Naive thymus-derived CD4-positive, alpha-beta T cell (primary cell): ENCODE results near the gene GIGYF1. TPM values are rescaled to one million over a fixed set of nuclear protein-coding genes. Genes with fewer than 3 reads are reported as not detected.

Experiments used
- ATAC-seq: fragments of 150-1000 bp; cut with Tn5 transposase; 2 replicates; pipeline ENCODE4 v1.10.0; 2021; ENCODE audit warnings: mild to moderate bottlenecking, moderate library complexity
- CTCF ChIA-PET: fragments of 350-600 bp; sonication (Branson Sonifier 250); formaldehyde crosslinking; loops from one replicate; lab custom pipeline; 2021; ENCODE audit warnings: antibody characterized with exemption; lab: Charles Lee
- POLR2A ChIA-PET: fragments of 350-600 bp; sonication (Branson Sonifier 250); formaldehyde crosslinking; loops from one replicate; lab custom pipeline; 2021; ENCODE audit warnings: antibody characterized with exemption, inconsistent platforms; lab: Charles Lee
- DNase-seq, 9 donors: peaks; one replicate each; pipeline versions ENCODE4 v3.0.0 to v3.0.0-alpha.2; 2020 to 2022; ENCODE audit warnings: mixed read lengths in 1 of 9
- H3K27ac ChIP-seq: one replicate; pipeline ENCODE4 v1.7.0; 2013; ENCODE audit warnings: mild to moderate bottlenecking, low read depth, low read length, moderate library complexity
- H3K27me3 ChIP-seq, 2 donors: one replicate each; pipeline ENCODE4 v1.7.0; 2013; ENCODE audit warnings: low read length in 2 of 2, mild to moderate bottlenecking in 2 of 2, moderate library complexity in 2 of 2; ENCODE audit not compliant: control insufficient read depth in 2 of 2, insufficient read depth in 2 of 2
- H3K36me3 ChIP-seq, 3 experiments: 1 replicate in 2 of 3; 2 replicates in 1 of 3; pipeline ENCODE4 v1.7.0; 2013; ENCODE audit warnings: low read length in 3 of 3, mild to moderate bottlenecking in 3 of 3, moderate library complexity in 1 of 3; ENCODE audit not compliant: insufficient read depth in 3 of 3, control insufficient read depth in 2 of 3
- H3K4me1 ChIP-seq, 2 donors: one replicate each; pipeline ENCODE4 v1.7.0; 2013; ENCODE audit warnings: low read length in 2 of 2, mild to moderate bottlenecking in 2 of 2, moderate library complexity in 1 of 2; ENCODE audit not compliant: control insufficient read depth in 2 of 2, insufficient read depth in 2 of 2
- H3K4me3 ChIP-seq: 2 replicates; pipeline ENCODE4 v1.7.0; 2013; ENCODE audit warnings: mild to moderate bottlenecking, low read length
- H3K9me3 ChIP-seq, 3 experiments: 1 replicate in 2 of 3; 2 replicates in 1 of 3; pipeline ENCODE4 v1.7.0; 2013; ENCODE audit warnings: low read length in 3 of 3; ENCODE audit not compliant: control insufficient read depth in 2 of 3
- H3K27ac Mint-ChIP-seq, 9 donors: one replicate each; pipeline ENCODE4 v1.8.0; 2020 to 2022; ENCODE audit warnings: mixed read lengths in 9 of 9, mild to moderate bottlenecking in 8 of 9, moderate library complexity in 5 of 9, inconsistent platforms in 2 of 9
- H3K27me3 Mint-ChIP-seq, 5 donors: one replicate each; pipeline ENCODE4 v1.8.0; 2021 to 2022; ENCODE audit warnings: mixed read lengths in 5 of 5, mild to moderate bottlenecking in 1 of 5
- H3K36me3 Mint-ChIP-seq, 5 donors: one replicate each; pipeline ENCODE4 v1.8.0; 2020 to 2022; ENCODE audit warnings: mixed read lengths in 5 of 5, mild to moderate bottlenecking in 3 of 5, inconsistent platforms in 1 of 5
- H3K4me1 Mint-ChIP-seq, 7 donors: one replicate each; pipeline ENCODE4 v1.8.0; 2020 to 2022; ENCODE audit warnings: mixed read lengths in 7 of 7, mild to moderate bottlenecking in 3 of 7, inconsistent platforms in 1 of 7
- H3K4me3 Mint-ChIP-seq, 10 donors: one replicate each; pipeline ENCODE4 v1.8.0; 2020 to 2022; ENCODE audit warnings: mild to moderate bottlenecking in 10 of 10, mixed read lengths in 10 of 10, moderate library complexity in 6 of 10, inconsistent platforms in 2 of 10
- H3K9me3 Mint-ChIP-seq, 11 donors: one replicate each; pipeline ENCODE4 v1.8.0; 2020 to 2022; ENCODE audit warnings: mixed read lengths in 11 of 11, mild to moderate bottlenecking in 4 of 11, inconsistent platforms in 1 of 11, moderate library complexity in 1 of 11
- intact Hi-C, 2 donors: fragments of 100-400 bp; cut with micrococcal nuclease; formaldehyde crosslinking; loops; one replicate each; pipeline ENCODE4 v1.15.1; 2023
- polyA plus RNA-seq, 2 donors: library from polyadenylated mRNA; unstranded; fragments of 300-500 nt; fragmentation: Illumina TruSeq; gene quantifications; one replicate each; pipeline ENCODE4 v1.2.3, GENCODE V29; 2021
- total RNA-seq, 6 experiments: library from RNA in 5 of 6; stranded (reverse) in 5 of 6; gene quantifications; 1 replicate in 5 of 6; 2 replicates in 1 of 6; pipeline ENCODE4 v1.2.3 and lab custom pipeline; 2021 to 2026

Gene GIGYF1
- total and polyA plus RNA-seq, 7 experiments from 2014 or later, result 1.4 to 125 (median 84.0) TPM

GRCh38 chr7:100714725-100715124 lies 20.7 kb upstream of the GIGYF1 start:
- Mint-ChIP-seq H3K36me3 (peaks cover 0 to 4% (median 0%) of the 10 kb centered on the region in 5 donors), H3K4me3 (no peak overlapping the region), H3K4me1 (peaks cover 0 to 7% (median under 1%) of the 10 kb centered on the region in 7 donors), H3K27me3 (peaks cover 11 to 18% (median 16%) of the 10 kb centered on the region in 5 donors), H3K9me3 (peaks cover 0 to 20% (median 7%) of the 10 kb centered on the region in 11 donors), H3K27ac (no peak overlapping the region)
- ATAC-seq, result no peak
- ChIA-PET POLR2A (no interaction called here), CTCF (no interaction called here)
- Histone ChIP-seq H3K9me3 (no peaks in the 10 kb centered on the region), H3K27ac (no peak overlapping the region), H3K4me1 (no peaks in the 10 kb centered on the region), H3K4me3 (no peak overlapping the region), H3K36me3 (no peaks in the 10 kb centered on the region), H3K27me3 (no peaks in the 10 kb centered on the region)
- intact Hi-C loops, result no loop called here
- no peak for DNase-seq

- Mint-ChIP-seq H3K4me1 (peaks cover 7 to 13% (median 12%) of the 10 kb centered on the region in 7 donors), H3K9me3 (peaks cover 0 to 2% (median 0%) of the 10 kb centered on the region in 11 donors), H3K4me3 (no peak overlapping the region), H3K27me3 (peaks cover 0 to 3% (median 0%) of the 10 kb centered on the region in 5 donors), H3K36me3 (peaks cover 0 to 5% (median 0%) of the 10 kb centered on the region in 5 donors), H3K27ac (no peak overlapping the region)
- no peaks in the 10 kb centered on the region for H3K36me3 ChIP-seq
- ChIA-PET CTCF (interaction anchor here (0.6 to 1.7 kb wide), 4 partner anchors 14 to 599 kb away, joined by 3 to 4 read pairs (median 3); no protein-coding TSS in a partner anchor), POLR2A (no interaction called here)
- no peak overlapping the region for H3K27ac ChIP-seq
- H3K4me3 ChIP-seq, result no peak overlapping the region
- no peak for DNase-seq
- ATAC-seq, result no peak
- no peaks in the 10 kb centered on the region for H3K9me3 ChIP-seq
- H3K27me3 ChIP-seq, result no peaks in the 10 kb centered on the region
- peaks cover 6% of the 10 kb centered on the region in 2 donors for H3K4me1 ChIP-seq
- intact Hi-C loops, result no loop called here
Measured at GRCh38 chr7:100711369-100711768, 17.3 kb upstream of the GIGYF1 start.

DNA sequence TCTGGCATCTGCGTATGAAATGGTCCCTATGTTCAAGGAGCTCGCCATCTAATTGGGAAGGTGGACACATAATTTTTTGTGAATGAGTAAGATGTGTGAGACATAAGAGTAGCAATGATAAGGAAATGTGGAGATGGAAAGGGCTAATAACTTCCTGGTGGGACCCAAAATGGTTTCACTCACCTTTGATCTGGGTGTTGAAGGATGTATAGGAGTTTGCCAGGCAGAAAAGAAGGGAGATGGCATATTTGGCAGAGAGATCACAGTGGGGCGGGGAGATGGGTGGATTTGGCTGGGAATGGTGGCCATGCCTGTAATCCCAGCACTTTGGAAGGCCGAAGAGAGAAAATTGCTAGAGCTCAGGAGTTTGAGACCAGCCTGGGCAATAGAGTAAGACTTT lies 16.4 kb upstream of the GIGYF1 start:
- H3K27me3 ChIP-seq, result no peaks in the 10 kb centered on the region
- H3K9me3 Mint-ChIP-seq, result peaks cover 0 to 2% (median 0%) of the 10 kb centered on the region in 11 donors
- no peak overlapping the region for H3K4me3 Mint-ChIP-seq
- ChIA-PET POLR2A (no interaction called here), CTCF (no interaction called here)
- ATAC-seq, result no peak
- no peaks in the 10 kb centered on the region for H3K9me3 ChIP-seq
- no peak overlapping the region for H3K4me3 ChIP-seq
- no peak for DNase-seq
- H3K27me3 Mint-ChIP-seq, result peaks cover 0 to 2% (median 0%) of the 10 kb centered on the region in 5 donors
- no peak overlapping the region for H3K27ac ChIP-seq
- no peak overlapping the region for H3K27ac Mint-ChIP-seq
- H3K4me1 ChIP-seq, result peaks cover 6 to 7% of the 10 kb centered on the region in 2 donors
- peaks cover 0 to 5% (median 0%) of the 10 kb centered on the region in 5 donors for H3K36me3 Mint-ChIP-seq
- peaks cover 0 to 6% (median 0%) of the 10 kb centered on the region in 3 experiments for H3K36me3 ChIP-seq
- intact Hi-C loops, result no loop called here
- peaks cover 7 to 15% (median 13%) of the 10 kb centered on the region in 7 donors for H3K4me1 Mint-ChIP-seq

GRCh38 chr7:100708395-100708794 lies 14.3 kb upstream of the GIGYF1 start:
- Mint-ChIP-seq H3K36me3 (peaks cover 0 to 5% (median 0%) of the 10 kb centered on the region in 5 donors), H3K4me3 (peak overlapping the region in 2 of 10 donors; percentile 9 to 12), H3K4me1 (peaks cover 8 to 15% (median 13%) of the 10 kb centered on the region in 7 donors), H3K27me3 (peaks cover 0 to under 1% (median 0%) of the 10 kb centered on the region in 5 donors), H3K27ac (no peak overlapping the region), H3K9me3 (no peaks in the 10 kb centered on the region)
- H3K4me3 ChIP-seq, result no peak overlapping the region
- H3K27ac ChIP-seq, result no peak overlapping the region
- intact Hi-C loops, result loop anchor here in 1 of 2 donors (5.0 kb wide), 1 partner anchor 159 kb away; the partner anchor contains the start of gene TRIP6
- POLR2A ChIA-PET, result interaction anchor here (0.8 to 1.3 kb wide), 2 partner anchors 84 to 122 kb away, joined by 3 read pairs; partner anchors contain the start of gene FBXO24
- DNase-seq (no peak), ATAC-seq (no peak)
- no peaks in the 10 kb centered on the region for H3K9me3 ChIP-seq
- peaks cover 9 to 12% of the 10 kb centered on the region in 2 donors for H3K4me1 ChIP-seq
- CTCF ChIA-PET, result interaction anchor here (0.7 kb wide), 1 partner anchor 117 kb away, joined by 3 read pairs; no protein-coding TSS in a partner anchor
- peaks cover 0 to 8% (median 0%) of the 10 kb centered on the region in 3 experiments for H3K36me3 ChIP-seq
- H3K27me3 ChIP-seq, result no peaks in the 10 kb centered on the region

- H3K27ac ChIP-seq, result peak overlapping the region; percentile 91
- no peaks in the 10 kb centered on the region for H3K9me3 ChIP-seq
- H3K36me3 ChIP-seq, result peaks cover 0 to 8% (median 0%) of the 10 kb centered on the region in 3 experiments
- Mint-ChIP-seq H3K27ac (peak overlapping the region; percentile 88 to 96 (median 93)), H3K4me1 (peaks cover 8 to 15% (median 13%) of the 10 kb centered on the region in 7 donors), H3K9me3 (no peaks in the 10 kb centered on the region), H3K36me3 (peaks cover 0 to 5% (median 0%) of the 10 kb centered on the region in 5 donors), H3K27me3 (peaks cover 0 to 11% (median 0%) of the 10 kb centered on the region in 5 donors), H3K4me3 (peak overlapping the region; percentile 88 to 97 (median 95))
- ChIA-PET CTCF (interaction anchor here (0.8 to 2.2 kb wide), 2 partner anchors 14 to 229 kb away, joined by 3 to 27 read pairs; partner anchors contain the start of gene GIGYF1), POLR2A (interaction anchor here (0.9 to 2.0 kb wide), 3 partner anchors 122 to 271 kb away, joined by 3 to 21 read pairs (median 11); partner anchors contain the start of genes PPP1R35 and SLC12A9)
- peaks cover 9 to 12% of the 10 kb centered on the region in 2 donors for H3K4me1 ChIP-seq
- no peak for ATAC-seq
- no peak for DNase-seq
- H3K27me3 ChIP-seq, result no peaks in the 10 kb centered on the region
- intact Hi-C loops, result loop anchor here (1.0 to 5.0 kb wide), 7 partner anchors 102 to 378 kb away; partner anchors contain the start of genes ZCWPW1 (in 2 of the 2), FBXO24 (in 1 of the 2), LRCH4 (in 1 of the 2) and MEPCE (in 1 of the 2)
- H3K4me3 ChIP-seq, result peak overlapping the region; percentile 85
Measured at GRCh38 chr7:100706672-100707311, 12.7 kb upstream of the GIGYF1 start.
